Measurements from ENCODE around the gene PCDHA10. TPM values are rescaled to one million over a fixed set of nuclear protein-coding genes. Genes with fewer than 3 reads are reported as not detected.
"Not testable (repeated sequence)": the region's sequence is repeated elsewhere in the genome, so short reads cannot be mapped to it uniquely, and the experiment has no call there.

Gene PCDHA10
- total and polyA plus RNA-seq, 4 donors: 1.1 to 10.8 (median 3.6) TPM

GRCh38 chr5:140842798-140843733, 12.6 kb upstream of the PCDHA10 start:
- Histone ChIP-seq H3K36me3 (ENCODE audit: control insufficient read depth, insufficient read depth, low read length) (no peaks in the 10 kb centered on the region), H3K27me3 (ENCODE audit: control insufficient read depth, insufficient read depth, low read length) (no peaks in the 10 kb centered on the region)
- WGBS (ENCODE audit: insufficient coverage): 38% methylated on average over 86 of the region's 87 CpGs

GRCh38 chr5:140848139-140849102, 7.3 kb upstream of the PCDHA10 start, which contains the start of gene PCDHA9:
Gene PCDHA9 (plus strand): TSS chr5:140848382. CDS start chr5:140848496, 114 bp downstream.
- WGBS (ENCODE audit: insufficient coverage): 21% methylated on average over 23 of the region's 48 CpGs
- peak in 2 of 6 donors; percentile 4 to 30 for DNase-seq (ENCODE audit: low read depth in 4 of 6, low spot score in 6 of 6)
- not testable (repeated sequence) for H3K4me1 ChIP-seq (ENCODE audit: control insufficient read depth, insufficient read depth, low read length); H3K4me3 ChIP-seq (ENCODE audit: low read depth, low read length); H3K9me3 ChIP-seq (ENCODE audit: control insufficient read depth, insufficient read depth, low read length); H3K36me3 ChIP-seq (ENCODE audit: control insufficient read depth, insufficient read depth, low read length); H3K27ac ChIP-seq (ENCODE audit: low read depth, low read length); H3K27me3 ChIP-seq (ENCODE audit: control insufficient read depth, insufficient read depth, low read length)

More at GRCh38 chr5:140842798-140843733, 12.6 kb upstream of the PCDHA10 start:
- DNase-seq (ENCODE audit: low read depth in 4 of 6, low spot score in 6 of 6): no peak
- Histone ChIP-seq H3K9me3 (ENCODE audit: control insufficient read depth, insufficient read depth, low read length) (peaks cover 3% of the 10 kb centered on the region), H3K4me3 (ENCODE audit: low read depth, low read length) (no peak overlapping the region), H3K4me1 (ENCODE audit: control insufficient read depth, insufficient read depth, low read length) (no peaks in the 10 kb centered on the region), H3K27ac (ENCODE audit: low read depth, low read length) (no peak overlapping the region)

GRCh38 chr5:140849831-140850634, 5.7 kb upstream of the PCDHA10 start:
- not testable (repeated sequence) for DNase-seq (ENCODE audit: low read depth in 4 of 6, low spot score in 6 of 6); H3K4me3 ChIP-seq (ENCODE audit: low read depth, low read length)
- WGBS (ENCODE audit: insufficient coverage): 36% methylated on average over 101 of the region's 101 CpGs

GRCh38 chr5:140857177-140857986, 1.7 kb downstream of the PCDHA10 start:
- WGBS (ENCODE audit: insufficient coverage): 46% methylated on average over 94 of the region's 94 CpGs
- H3K4me3 ChIP-seq (ENCODE audit: low read depth, low read length): no peak overlapping the region
- no peaks in the 10 kb centered on the region for H3K4me1 ChIP-seq (ENCODE audit: control insufficient read depth, insufficient read depth, low read length)
- no peak overlapping the region for H3K27ac ChIP-seq (ENCODE audit: low read depth, low read length)
- no peak for DNase-seq (ENCODE audit: low read depth in 4 of 6, low spot score in 6 of 6)
- H3K27me3 ChIP-seq (ENCODE audit: control insufficient read depth, insufficient read depth, low read length): no peaks in the 10 kb centered on the region
- peaks cover 3% of the 10 kb centered on the region for H3K36me3 ChIP-seq (ENCODE audit: control insufficient read depth, insufficient read depth, low read length)
- H3K9me3 ChIP-seq (ENCODE audit: control insufficient read depth, insufficient read depth, low read length): peaks cover 9% of the 10 kb centered on the region

More at GRCh38 chr5:140849831-140850634, 5.7 kb upstream of the PCDHA10 start:
- not testable (repeated sequence) for H3K36me3 ChIP-seq (ENCODE audit: control insufficient read depth, insufficient read depth, low read length); H3K4me1 ChIP-seq (ENCODE audit: control insufficient read depth, insufficient read depth, low read length); H3K27ac ChIP-seq (ENCODE audit: low read depth, low read length); H3K9me3 ChIP-seq (ENCODE audit: control insufficient read depth, insufficient read depth, low read length); H3K27me3 ChIP-seq (ENCODE audit: control insufficient read depth, insufficient read depth, low read length)

- H3K36me3 ChIP-seq (ENCODE audit: control insufficient read depth, insufficient read depth, low read length): peaks cover 9% of the 10 kb centered on the region
- no peaks in the 10 kb centered on the region for H3K4me1 ChIP-seq (ENCODE audit: control insufficient read depth, insufficient read depth, low read length)
- peaks cover 14% of the 10 kb centered on the region for H3K9me3 ChIP-seq (ENCODE audit: control insufficient read depth, insufficient read depth, low read length)
- H3K27me3 ChIP-seq (ENCODE audit: control insufficient read depth, insufficient read depth, low read length): no peaks in the 10 kb centered on the region
- no peak overlapping the region for H3K27ac ChIP-seq (ENCODE audit: low read depth, low read length)
- 50% methylated on average over 22 of the region's 22 CpGs for WGBS (ENCODE audit: insufficient coverage)
- DNase-seq (ENCODE audit: low read depth in 4 of 6, low spot score in 6 of 6): no peak
- no peak overlapping the region for H3K4me3 ChIP-seq (ENCODE audit: low read depth, low read length)
Observed at GRCh38 chr5:140857987-140858240, 2.2 kb downstream of the PCDHA10 start.

DNA sequence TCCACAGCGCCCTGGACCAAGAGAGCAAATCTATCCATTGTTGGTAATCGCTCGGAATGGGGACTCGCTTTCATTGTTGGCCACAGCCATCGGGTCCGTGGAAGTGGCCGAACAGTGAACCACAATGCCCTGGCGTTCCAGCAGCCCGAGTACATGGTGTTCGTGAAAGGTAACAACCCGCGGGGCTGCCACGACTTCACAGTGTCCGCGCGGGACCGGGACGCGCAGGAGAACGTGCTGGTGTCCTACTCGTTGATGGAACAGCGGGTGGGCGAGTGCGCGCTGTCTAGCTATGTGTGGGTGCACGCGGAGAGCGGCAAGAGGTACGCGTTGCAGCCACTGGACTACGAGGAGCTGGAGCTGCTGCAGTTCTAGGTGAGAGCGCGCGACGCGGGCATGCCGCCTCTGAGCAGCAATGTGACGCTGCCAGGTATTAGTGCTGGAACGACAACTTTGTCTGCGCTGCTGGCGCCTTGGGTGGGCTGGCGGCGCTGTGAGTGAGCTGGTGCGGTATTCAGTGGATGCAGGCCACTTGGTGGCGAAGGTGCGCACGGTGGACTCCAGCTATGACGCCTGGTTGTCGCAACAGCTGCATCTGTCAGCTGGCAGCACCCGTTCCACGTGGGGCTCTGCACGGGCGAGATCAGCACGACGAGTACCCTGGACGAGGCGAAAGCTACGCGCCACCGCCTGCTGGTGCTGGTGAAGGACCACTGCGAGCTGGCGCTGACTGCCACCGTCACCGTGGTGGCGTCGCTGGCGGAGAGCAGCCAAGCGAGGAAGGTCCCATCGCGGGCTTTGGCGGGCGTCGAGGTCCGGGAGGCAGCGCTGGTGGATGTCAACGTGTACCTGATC, 7.0 kb downstream of the PCDHA10 start:
- peaks cover 15% of the 10 kb centered on the region for H3K9me3 ChIP-seq (ENCODE audit: control insufficient read depth, insufficient read depth, low read length)
- H3K4me3 ChIP-seq (ENCODE audit: low read depth, low read length): no peak overlapping the region
- no peak overlapping the region for H3K27ac ChIP-seq (ENCODE audit: low read depth, low read length)
- peaks cover 13% of the 10 kb centered on the region for H3K36me3 ChIP-seq (ENCODE audit: control insufficient read depth, insufficient read depth, low read length)
- WGBS (ENCODE audit: insufficient coverage): 34% methylated on average over 76 of the region's 76 CpGs
- no peaks in the 10 kb centered on the region for H3K4me1 ChIP-seq (ENCODE audit: control insufficient read depth, insufficient read depth, low read length)
- DNase-seq (ENCODE audit: low read depth in 4 of 6, low spot score in 6 of 6): no peak
- H3K27me3 ChIP-seq (ENCODE audit: control insufficient read depth, insufficient read depth, low read length): no peaks in the 10 kb centered on the region

- Histone ChIP-seq H3K9me3 (ENCODE audit: control insufficient read depth, insufficient read depth, low read length) (peaks cover 13% of the 10 kb centered on the region), H3K36me3 (ENCODE audit: control insufficient read depth, insufficient read depth, low read length) (peaks cover 14% of the 10 kb centered on the region), H3K27ac (ENCODE audit: low read depth, low read length) (no peak within 1 kb of the TSS), H3K4me3 (ENCODE audit: low read depth, low read length) (peak within 1 kb of the TSS; percentile 7), H3K27me3 (ENCODE audit: control insufficient read depth, insufficient read depth, low read length) (no peaks in the 10 kb centered on the region), H3K4me1 (ENCODE audit: control insufficient read depth, insufficient read depth, low read length) (peaks cover 4% of the 10 kb centered on the region)
- WGBS (ENCODE audit: insufficient coverage): 11% methylated on average over 32 of the region's 41 CpGs
- DNase-seq (ENCODE audit: low read depth in 4 of 6, low spot score in 6 of 6): peak in 3 of 6 donors; percentile 19 to 72 (median 60)
Observed at GRCh38 chr5:140868721-140869554, 13.2 kb downstream of the PCDHA10 start, which contains the start of gene PCDHA11. Gene PCDHA11 (plus strand): TSS chr5:140868957. CDS start chr5:140869104, 147 bp downstream.

All from spinal cord (tissue), 10 donors.